Stimulated activated CD8-positive, alpha-beta memory T cell treated with anti-CD3 and anti-CD28 coated beads, Interleukin-15, amount 100 ng/mL, for 4 hours (primary cell): Measurements from ENCODE around the gene CGB5.
"Not testable (repeated sequence)": the region's sequence is repeated elsewhere in the genome, so short reads cannot be mapped to it uniquely, and the experiment has no call there.

Experiments
- DNase-seq, 2 donors: peaks; one replicate each; pipeline ENCODE4 v3.0.0-alpha.2; 2020; ENCODE audit warnings: low read depth in 2 of 2

CGB5 gene

GRCh38 chr19:49020931-49021895 lies 22.4 kb upstream of the CGB5 start:
- DNase-seq: no peak

DNA sequence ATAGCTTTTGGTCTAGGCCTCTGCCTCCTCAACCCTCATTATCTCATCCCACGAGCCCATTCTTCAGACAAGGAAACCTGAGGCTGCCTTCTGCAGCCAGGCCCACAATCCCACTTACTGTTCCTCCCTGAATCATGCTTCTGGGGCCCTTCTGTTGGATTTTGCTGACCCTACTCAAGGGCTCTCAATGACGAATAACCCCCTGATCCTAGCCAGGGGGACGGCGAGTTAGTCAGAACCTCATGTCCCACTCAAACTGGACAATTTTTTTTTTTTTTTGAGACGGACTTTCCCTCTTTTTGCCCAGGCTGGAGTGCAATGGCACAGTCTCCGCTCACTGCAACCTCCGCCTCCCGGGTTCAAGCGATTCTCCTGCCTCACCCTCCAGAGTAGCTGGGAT lies 21.5 kb upstream of the CGB5 start:
- DNase-seq: no peak

DNA sequence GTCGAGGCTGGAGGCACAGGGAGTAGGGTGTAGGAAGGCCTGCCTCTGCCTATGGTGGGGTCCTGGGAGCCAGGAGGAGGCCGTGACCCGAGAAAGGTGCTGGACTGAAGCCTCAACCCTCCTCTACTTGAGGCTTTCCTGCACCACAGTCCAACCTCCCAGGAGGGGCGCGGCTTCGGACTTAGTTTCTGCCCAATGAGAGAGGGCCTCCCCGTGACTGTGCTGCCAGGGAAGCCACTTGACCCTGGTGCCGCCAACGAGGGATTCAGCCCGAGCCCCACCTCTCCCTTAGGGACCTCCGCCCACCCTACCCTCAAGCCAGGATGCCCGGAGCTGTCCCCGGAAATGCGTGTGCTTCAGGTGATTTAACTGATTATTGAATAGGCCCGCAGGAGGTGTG lies 19.4 kb upstream of the CGB5 start, which contains the start of gene CGB3:
TSS of gene CGB3 (minus strand) at position 101 of the 400 bp plus-strand sequence. CDS start 362 bp downstream, outside the sequence.
- DNase-seq: not testable (repeated sequence)

- DNase-seq: not testable (repeated sequence)
Measured at GRCh38 chr19:49025088-49025487, 18.6 kb upstream of the CGB5 start.

GRCh38 chr19:49025599-49025998 lies 18.0 kb upstream of the CGB5 start:
- not testable (repeated sequence) for DNase-seq

DNA sequence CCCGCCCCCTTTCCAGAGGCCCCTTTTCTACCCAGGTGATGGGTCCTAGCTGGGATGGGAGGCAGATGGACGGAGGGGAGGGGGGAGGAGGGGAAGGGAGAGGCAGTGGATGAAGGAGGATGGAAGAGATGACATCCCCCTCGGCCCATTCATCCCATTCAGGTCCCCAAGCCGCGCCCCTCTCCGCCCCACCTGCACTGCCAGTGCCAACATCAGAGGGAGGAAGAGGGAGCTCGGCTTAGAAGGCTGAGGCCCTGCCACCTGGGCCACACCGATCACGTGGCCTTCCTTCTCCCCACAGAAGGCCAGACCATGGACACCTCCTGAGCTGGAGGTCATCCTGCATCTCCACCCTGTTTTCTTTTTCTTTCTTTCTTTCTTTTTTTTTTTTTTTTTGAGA lies 15.0 kb upstream of the CGB5 start:
- not testable (repeated sequence) for DNase-seq

- not testable (repeated sequence) for DNase-seq
Measured at GRCh38 chr19:49029749-49030148, 13.9 kb upstream of the CGB5 start.

DNA sequence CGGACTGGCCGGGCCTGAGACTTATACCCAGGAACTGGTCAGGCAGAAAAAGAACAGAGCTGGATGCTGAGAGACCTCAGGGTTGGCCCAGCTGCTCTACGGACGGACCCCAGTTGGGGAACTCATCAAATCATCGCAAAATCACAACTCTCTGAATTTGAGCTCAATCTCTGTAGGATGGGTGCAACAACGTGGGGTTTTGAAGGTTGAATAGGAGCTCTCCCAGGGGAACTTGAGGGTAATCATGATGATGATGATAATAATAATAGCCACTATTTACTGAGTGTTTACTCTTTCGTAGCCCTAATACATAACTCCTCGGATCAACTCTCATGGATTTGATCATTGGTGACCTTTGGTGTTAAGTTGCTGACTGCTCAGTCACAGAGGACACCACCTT lies 13.3 kb upstream of the CGB5 start:
- not testable (repeated sequence) for DNase-seq

GRCh38 chr19:49031642-49032301 lies 11.9 kb upstream of the CGB5 start, which contains the start of gene CGB2:
TSS of gene CGB2 (plus strand) at chr19:49031890. CDS start at chr19:49032096, 206 bp downstream.
- peak; percentile 17 to 19 for DNase-seq

- not testable (repeated sequence) for DNase-seq
Measured at GRCh38 chr19:49036815-49037214, 6.8 kb upstream of the CGB5 start, which contains the start of gene CGB1. TSS of gene CGB1 (minus strand) at chr19:49036895. CDS start at chr19:49036711, 184 bp downstream.

DNA sequence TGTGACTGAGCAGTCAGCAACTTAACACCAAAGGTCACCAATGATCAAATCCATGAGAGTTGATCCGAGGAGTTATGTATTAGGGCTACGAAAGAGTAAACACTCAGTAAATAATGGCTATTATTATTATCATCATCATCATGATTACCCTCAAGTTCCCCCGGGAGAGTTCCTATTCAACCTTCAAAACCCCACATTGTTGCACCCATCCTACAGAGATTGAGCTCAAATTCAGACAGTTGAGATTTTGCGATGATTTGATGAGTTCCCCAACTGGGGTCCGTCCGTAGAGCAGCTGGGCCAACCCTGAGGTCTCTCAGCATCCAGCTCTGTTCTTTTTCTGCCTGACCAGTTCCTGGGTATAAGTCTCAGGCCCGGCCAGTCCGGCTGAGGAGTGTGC lies 5.5 kb upstream of the CGB5 start:
- DNase-seq: not testable (repeated sequence)

DNA sequence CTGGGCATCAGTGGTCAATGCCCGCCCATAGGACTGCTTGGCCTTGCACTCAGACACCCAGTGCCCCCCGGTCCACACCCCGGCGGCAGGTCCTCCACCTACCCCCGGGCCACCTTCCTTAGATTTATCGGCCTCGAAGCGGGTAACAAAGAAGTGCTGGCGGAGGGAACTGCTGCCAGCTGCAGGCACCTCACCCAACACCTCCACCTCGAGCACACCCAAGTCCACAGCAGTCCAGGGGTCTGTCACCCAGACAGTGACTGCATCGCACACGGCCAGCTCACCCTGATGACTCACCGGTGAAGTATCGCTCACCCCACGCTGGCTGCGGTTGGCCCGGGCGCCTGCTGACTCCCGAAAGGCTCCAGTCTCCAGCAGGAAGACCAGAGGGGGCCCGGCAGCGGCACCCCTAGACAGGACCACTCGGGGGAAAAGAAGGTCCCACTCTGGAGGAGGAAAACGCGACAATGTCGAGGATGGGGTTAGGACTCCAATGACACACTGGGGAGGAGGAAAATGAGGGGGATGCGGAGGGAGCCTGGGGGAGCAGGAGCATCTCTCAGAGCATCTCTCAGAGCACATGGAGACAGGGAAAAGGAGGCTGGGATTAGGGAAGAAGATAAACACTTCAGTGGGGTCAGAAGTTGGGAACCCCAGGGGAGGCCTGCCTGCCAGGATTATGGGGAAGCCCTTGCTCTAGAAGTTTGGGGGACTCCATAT lies 4.9 kb upstream of the CGB5 start:
- DNase-seq: not testable (repeated sequence)

DNA sequence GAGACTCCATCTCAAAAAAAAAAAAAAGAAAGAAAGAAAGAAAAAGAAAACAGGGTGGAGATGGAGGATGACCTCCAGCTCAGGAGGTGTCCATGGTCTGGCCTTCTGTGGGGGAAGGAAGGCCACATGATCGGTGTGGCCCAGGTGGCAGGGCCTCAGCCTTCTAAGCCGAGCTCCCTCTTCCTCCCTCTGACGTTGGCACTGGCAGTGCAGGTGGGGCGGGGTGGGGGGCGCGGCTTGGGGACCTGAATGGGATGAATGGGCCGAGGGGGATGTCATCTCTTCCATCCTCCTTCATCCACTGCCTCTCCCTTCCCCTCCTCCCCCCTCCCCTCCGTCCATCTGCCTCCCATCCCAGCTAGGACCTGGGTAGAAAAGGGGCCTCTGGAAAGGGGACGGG lies 3.9 kb upstream of the CGB5 start:
- not testable (repeated sequence) for DNase-seq

DNA sequence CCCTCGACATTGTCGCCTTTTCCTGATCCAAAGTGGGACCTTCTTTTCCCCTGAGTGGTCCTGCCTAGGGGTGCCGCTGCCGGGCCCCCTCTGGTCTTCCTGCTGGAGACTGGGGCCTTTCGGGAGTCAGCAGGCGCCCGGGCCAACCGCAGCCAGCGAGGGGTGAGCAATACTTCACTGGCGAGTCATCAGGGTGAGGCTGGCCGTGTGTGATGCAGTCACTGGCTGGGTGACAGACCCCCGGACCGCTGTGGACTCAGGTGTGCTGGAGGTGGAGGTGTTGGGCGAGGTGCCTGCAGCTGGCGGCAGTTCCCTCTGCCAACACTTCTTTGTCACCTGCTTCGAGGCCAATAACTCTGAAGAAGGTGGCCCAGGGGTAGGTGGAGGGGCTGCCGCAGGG lies 1.5 kb upstream of the CGB5 start:
- no peak for DNase-seq

- DNase-seq: not testable (repeated sequence)
Measured at GRCh38 chr19:49042666-49043065, 982 bp upstream of the CGB5 start.

GRCh38 chr19:49049011-49049410 lies 5.4 kb downstream of the CGB5 start, which contains the start of gene CGB8:
TSS of gene CGB8 (minus strand) at chr19:49049111. CDS start at chr19:49048739, 372 bp downstream.
- not testable (repeated sequence) for DNase-seq

DNA sequence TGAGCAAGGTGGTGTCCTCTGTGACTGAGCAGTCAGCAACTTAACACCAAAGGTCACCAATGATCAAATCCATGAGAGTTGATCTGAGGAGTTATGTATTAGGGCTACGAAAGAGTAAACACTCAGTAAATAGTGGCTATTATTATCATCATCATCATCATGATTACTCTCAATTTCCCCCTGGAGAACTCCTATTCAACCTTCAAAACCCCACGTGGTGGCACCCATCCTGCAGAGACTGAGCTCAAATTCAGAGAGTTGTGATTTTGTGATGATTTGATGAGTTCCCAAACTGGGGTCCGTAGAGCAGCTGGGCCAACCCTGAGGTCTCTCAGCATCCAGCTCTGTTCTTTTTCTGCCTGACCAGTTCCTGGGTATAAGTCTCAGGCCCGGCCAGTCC lies 6.2 kb downstream of the CGB5 start:
- DNase-seq: not testable (repeated sequence)

GRCh38 chr19:49050376-49051033 lies 6.9 kb downstream of the CGB5 start:
- not testable (repeated sequence) for DNase-seq

DNA sequence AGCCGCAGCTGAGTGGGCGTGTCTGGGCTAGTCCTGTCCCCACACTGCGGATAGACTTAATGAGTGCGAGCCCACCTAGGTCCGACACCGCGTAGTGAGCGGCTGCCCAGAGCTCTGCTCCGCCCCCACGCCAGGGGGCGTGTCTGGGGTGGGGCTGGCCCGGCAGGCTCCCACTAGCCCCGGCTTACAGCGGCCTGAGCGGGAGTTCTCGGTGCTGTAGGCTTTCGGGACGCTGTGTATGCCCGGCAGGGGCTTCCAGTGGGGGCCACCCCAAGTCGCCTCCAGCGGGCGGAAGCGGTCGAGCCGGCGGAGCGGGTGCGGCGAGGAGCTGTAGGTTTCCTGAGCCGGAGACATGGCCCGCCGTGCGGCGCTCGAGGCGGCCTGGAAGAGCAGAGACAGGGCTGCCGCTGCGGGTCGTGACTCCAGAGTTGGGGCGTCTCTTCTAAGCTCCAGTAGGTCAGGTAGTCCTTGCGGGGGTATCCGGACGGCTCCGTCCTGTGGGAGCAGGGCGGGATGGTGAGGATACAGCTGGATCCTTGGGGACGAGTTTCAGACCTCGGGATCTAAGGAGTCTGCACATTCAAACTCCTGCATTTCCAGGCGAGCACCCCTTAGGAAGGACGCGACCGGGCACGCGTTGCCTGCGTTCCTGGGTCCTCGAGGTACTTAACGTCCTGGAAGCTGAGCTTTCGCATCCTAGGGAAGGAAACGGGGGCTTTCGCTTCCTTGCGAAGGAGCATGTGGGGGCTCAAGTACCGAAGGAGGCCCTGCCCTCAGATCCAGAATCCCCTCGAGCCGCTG lies 12.7 kb downstream of the CGB5 start:
- peak; percentile 17 to 19 for DNase-seq
